B cell (primary cell): ENCODE measurements around the gene BLACAT1. TPM values are rescaled to one million over a fixed set of nuclear protein-coding genes. Genes with fewer than 3 reads are reported as not detected.

Experiments used
- ATAC-seq: fragments of 200-7000 bp; cut with Tn5 transposase; one replicate; pipeline ENCODE4 v1.10.0; 2021; ENCODE audit warnings: low read depth, mild to moderate bottlenecking, moderate number of reproducible peaks, moderate library complexity
- CTCF ChIA-PET: fragments of 350-600 bp; sonication (Branson Sonifier 250); formaldehyde crosslinking; loops from one replicate; lab custom pipeline; 2021; ENCODE audit warnings: antibody characterized with exemption, inconsistent platforms; lab: Charles Lee
- POLR2A ChIA-PET: fragments of 350-600 bp; sonication (Branson Sonifier 250); formaldehyde crosslinking; loops from one replicate; lab custom pipeline; 2021; ENCODE audit warnings: antibody characterized with exemption; lab: Charles Lee
- DNase-seq: peaks from one replicate; pipeline ENCODE4 v3.0.0; 2013
- H2AFZ ChIP-seq: 2 replicates; pipeline ENCODE4 v1.6.1; 2012; ENCODE audit warnings: mild to moderate bottlenecking, low read depth, low read length; ENCODE audit not compliant: insufficient read depth, poor library complexity, severe bottlenecking
- H3K27ac ChIP-seq, 2 donors: 1 replicate in 1 of 2; 2 replicates in 1 of 2; pipeline ENCODE4 v1.5.1; 2012 to 2013; ENCODE audit warnings: low read length in 2 of 2, mild to moderate bottlenecking in 2 of 2, moderate library complexity in 1 of 2
- H3K27me3 ChIP-seq, 4 experiments: fragments of 200-600 bp in 1 of 4; sonication (generic) in 1 of 4; replicated peaks in 1 of 4; 1 replicate in 2 of 4; 2 replicates in 2 of 4; pipeline versions ENCODE4 v1.6.1 to v1.7.0; 2013 to 2016; ENCODE audit warnings: low read length in 3 of 4, mild to moderate bottlenecking in 2 of 4, mixed read lengths in 1 of 4, moderate library complexity in 1 of 4; ENCODE audit not compliant: insufficient read depth in 4 of 4, control insufficient read depth in 3 of 4; ENCODE audit errors: control extremely low read depth in 1 of 4
- H3K36me3 ChIP-seq, 2 experiments: replicated peaks in 1 of 2; 1 replicate in 1 of 2; 2 replicates in 1 of 2; pipeline versions ENCODE4 v1.6.1 to v1.7.1; 2013; ENCODE audit warnings: low read length in 1 of 2; ENCODE audit not compliant: insufficient read depth in 2 of 2, control insufficient read depth in 1 of 2; ENCODE audit errors: control extremely low read depth in 1 of 2, extremely low read depth in 1 of 2
- H3K4me1 ChIP-seq, 2 donors: fragments of 200-600 bp in 1 of 2; sonication (generic) in 1 of 2; 1 replicate in 1 of 2; 2 replicates in 1 of 2; pipeline versions ENCODE4 v1.5.1 to v1.6.1; 2013 to 2017; ENCODE audit warnings: low read length in 2 of 2; ENCODE audit not compliant: control insufficient read depth in 2 of 2, insufficient read depth in 2 of 2
- H3K4me2 ChIP-seq: replicated peaks from 2 replicates; pipeline ENCODE3; 2012; ENCODE audit warnings: mild to moderate bottlenecking, low read depth, low read length; ENCODE audit not compliant: poor library complexity, severe bottlenecking
- H3K4me3 ChIP-seq, 5 experiments: fragments of 200-600 bp in 1 of 5; sonication (generic) in 1 of 5; 1 replicate in 3 of 5; 2 replicates in 2 of 5; pipeline versions ENCODE4 v1.5.1 to v1.7.0; 2011 to 2016; ENCODE audit warnings: low read length in 4 of 5, mild to moderate bottlenecking in 4 of 5, low read depth in 2 of 5, control low read depth in 1 of 5, moderate library complexity in 1 of 5; ENCODE audit not compliant: insufficient read depth in 1 of 5; ENCODE audit errors: control extremely low read depth in 1 of 5, extremely low read depth in 1 of 5
- H3K79me2 ChIP-seq: fragments of 200-600 bp; sonication (generic); one replicate; pipeline ENCODE4 v1.6.0; 2016; ENCODE audit warnings: low read length; ENCODE audit not compliant: control insufficient read depth, insufficient read depth
- H3K9ac ChIP-seq: fragments of 200-600 bp; sonication (generic); 2 replicates; pipeline ENCODE4 v1.6.1; 2017; ENCODE audit warnings: mild to moderate bottlenecking, low read length, moderate library complexity
- H3K9me3 ChIP-seq, 3 donors: one replicate each; pipeline versions ENCODE4 v1.6.1 to v1.7.1; 2013; ENCODE audit warnings: low read length in 2 of 3; ENCODE audit not compliant: control insufficient read depth in 2 of 3, insufficient read depth in 1 of 3; ENCODE audit errors: control extremely low read depth in 1 of 3
- H4K20me1 ChIP-seq: 2 replicates; pipeline ENCODE4 v1.6.0; 2012; ENCODE audit warnings: mild to moderate bottlenecking, low read length; ENCODE audit not compliant: insufficient read depth, control insufficient read depth, poor library complexity, severe bottlenecking
- H3K27ac Mint-ChIP-seq: one replicate; pipeline ENCODE4 v1.8.0; 2021; ENCODE audit warnings: mixed read lengths
- H3K27me3 Mint-ChIP-seq: one replicate; pipeline ENCODE4 v1.8.0; 2021; ENCODE audit warnings: mixed read lengths
- H3K4me1 Mint-ChIP-seq: one replicate; pipeline ENCODE4 v1.8.0; 2021; ENCODE audit warnings: mixed read lengths
- H3K4me3 Mint-ChIP-seq: one replicate; pipeline ENCODE4 v1.8.0; 2021; ENCODE audit warnings: mixed read lengths
- H3K9me3 Mint-ChIP-seq: one replicate; pipeline ENCODE4 v1.8.0; 2022; ENCODE audit warnings: mixed read lengths; ENCODE audit not compliant: insufficient read depth
- CTCF ChIP-seq: fragments of 200-600 bp; IDR thresholded peaks from one replicate; pipeline ENCODE4 v1.8.0; 2022; ENCODE audit warnings: antibody characterized with exemption, mild to moderate bottlenecking
- EZH2 ChIP-seq: IDR thresholded peaks from 2 replicates; pipeline ENCODE4 v1.6.1; 2012; ENCODE audit warnings: borderline replicate concordance, low read depth, mild to moderate bottlenecking, moderate library complexity, low read length; ENCODE audit not compliant: insufficient read depth, poor library complexity, severe bottlenecking
- WGBS: methylation state at CpG from one replicate; pipeline ENCODE4 v1.1.5; 2013; ENCODE audit warnings: missing lambda C conversion rate; ENCODE audit not compliant: insufficient coverage; 5-methylcytosine and 5-hydroxymethylcytosine counted together
- intact Hi-C: fragments of 100-400 bp; cut with micrococcal nuclease; formaldehyde crosslinking; loops from one replicate; pipeline ENCODE4 v1.10.0; 2022
- polyA plus RNA-seq: library from polyadenylated mRNA; depleted of rRNA; stranded (reverse); fragments of >200 nt; gene quantifications from 2 replicates; pipeline ENCODE4 v1.2.3, GENCODE V29; 2012
- total RNA-seq, 2 donors: library from RNA; stranded (reverse); fragments of 120-200 nt in 1 of 2; gene quantifications; 1 replicate in 1 of 2; 2 replicates in 1 of 2; pipeline versions ENCODE4 v1.2.3 to v1.2.4, GENCODE V29; 2013 to 2022

Gene BLACAT1
- total and polyA plus RNA-seq, 2 donors (not counting 1 experiment from before 2014, with no cell fraction given): 0.03 TPM; not detected in 1

DNA sequence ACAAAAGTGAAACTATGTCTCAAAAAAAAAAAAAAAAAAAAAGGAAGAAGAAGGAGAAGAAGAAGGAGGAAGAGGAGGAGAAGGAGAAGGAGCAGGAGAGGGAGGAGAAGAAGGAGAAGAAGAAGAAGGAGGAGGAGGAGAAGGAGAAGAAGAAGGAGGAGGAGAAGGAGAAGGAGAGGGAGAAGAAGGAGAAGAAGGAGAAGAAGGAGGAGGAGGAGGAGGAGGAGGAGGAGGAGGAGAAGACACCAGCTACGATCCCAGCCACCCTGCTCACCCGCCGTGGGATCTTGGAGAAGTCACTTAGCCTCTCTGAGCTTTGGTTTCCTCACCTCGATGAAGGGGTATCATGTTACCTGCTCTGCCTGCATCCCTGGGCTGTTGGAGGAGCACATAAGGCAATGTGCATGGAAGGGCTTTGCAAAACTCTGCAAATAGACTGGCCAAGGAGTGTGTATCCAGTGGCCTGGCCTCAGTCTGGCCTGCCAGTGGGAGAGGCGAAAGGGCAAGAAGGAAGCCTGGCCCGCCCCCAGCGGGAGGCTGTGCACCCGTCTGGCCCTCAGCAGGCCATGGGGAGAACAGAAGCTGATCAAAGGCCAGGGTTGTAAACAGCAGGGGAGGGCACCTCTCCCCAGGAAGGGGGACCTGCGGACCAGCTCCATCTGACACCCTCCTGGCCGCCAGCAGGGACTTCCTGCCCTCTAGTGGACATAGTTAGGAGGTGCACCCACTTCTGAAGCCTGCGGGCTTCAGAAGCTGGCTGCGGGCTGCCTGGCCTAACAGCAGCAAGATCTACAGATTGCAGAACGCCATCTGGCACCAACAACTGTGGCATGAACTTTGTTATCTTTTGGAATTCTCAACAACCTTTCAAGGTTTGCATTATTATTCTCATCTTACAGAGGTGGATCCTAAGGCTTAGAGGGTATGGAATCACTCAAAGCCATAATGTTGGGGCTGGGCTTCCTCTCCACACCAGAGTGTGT, 29.4 kb upstream of the BLACAT1 start:
- no peak overlapping the region for H3K4me3 ChIP-seq
- WGBS: 38% methylated on average over 13 of the region's 13 CpGs
- H3K27me3 ChIP-seq: peaks cover 0 to 40% (median 5%) of the 10 kb centered on the region in 4 experiments
- ATAC-seq: peak; percentile 78
- peaks cover 31% of the 10 kb centered on the region for H3K4me1 Mint-ChIP-seq
- peaks cover 50% of the 10 kb centered on the region for H3K27me3 Mint-ChIP-seq
- no peak for TF ChIP-seq EZH2
- TF ChIP-seq CTCF: peak; percentile 94
- peak; percentile 85 for DNase-seq
- H3K36me3 ChIP-seq: no peaks in the 10 kb centered on the region
- ChIA-PET CTCF (interaction anchor here (0.6 to 13.8 kb wide), 58 partner anchors 8 to 363 kb away, joined by 3 to 287 read pairs (median 6); partner anchors contain the start of genes BLACAT1, KLHDC8A, LEMD1 and NUAK2), POLR2A (interaction anchor here (0.9 to 1.3 kb wide), 2 partner anchors 39 to 131 kb away, joined by 3 to 5 read pairs; no protein-coding TSS in a partner anchor)
- H2AFZ ChIP-seq: no peak overlapping the region
- H3K9ac ChIP-seq: no peak overlapping the region
- H3K9me3 ChIP-seq: peaks cover 0 to 3% (median 0%) of the 10 kb centered on the region in 3 donors
- H3K27ac ChIP-seq: no peak overlapping the region
- H3K4me2 ChIP-seq: no peak overlapping the region
- H3K79me2 ChIP-seq: no peaks in the 10 kb centered on the region
- H4K20me1 ChIP-seq: no peaks in the 10 kb centered on the region
- intact Hi-C loops: loop anchor here (1.0 to 5.0 kb wide), 6 partner anchors 55 to 212 kb away; no protein-coding TSS in a partner anchor
- no peaks in the 10 kb centered on the region for H3K9me3 Mint-ChIP-seq
- H3K27ac Mint-ChIP-seq: peak overlapping the region; percentile 17
- no peak overlapping the region for H3K4me3 Mint-ChIP-seq
- peaks cover 25 to 28% of the 10 kb centered on the region in 2 donors for H3K4me1 ChIP-seq
